Cardiac fibroblast (primary cell): ENCODE results near the gene XRCC5.

ENCODE experiments used
- DNase-seq, 2 donors: peaks; one replicate each; pipeline versions ENCODE4 v3.0.0 to v3.0.0-alpha.2; 2010; ENCODE audit warnings: low read depth in 2 of 2
- H3K4me3 ChIP-seq, 2 donors: replicated peaks in 1 of 2; 1 replicate in 1 of 2; 2 replicates in 1 of 2; pipeline ENCODE4 v1.5.1; 2011; ENCODE audit warnings: low read depth in 2 of 2, low read length in 2 of 2, mild to moderate bottlenecking in 2 of 2, moderate library complexity in 1 of 2
- TF ChIP-seq, protein P1 (sequence below): IDR thresholded peaks from one replicate; pipeline ENCODE4 v1.5.1; 2011; ENCODE audit warnings: low read depth, mild to moderate bottlenecking, low read length, inconsistent platforms

Gene XRCC5

DNA sequence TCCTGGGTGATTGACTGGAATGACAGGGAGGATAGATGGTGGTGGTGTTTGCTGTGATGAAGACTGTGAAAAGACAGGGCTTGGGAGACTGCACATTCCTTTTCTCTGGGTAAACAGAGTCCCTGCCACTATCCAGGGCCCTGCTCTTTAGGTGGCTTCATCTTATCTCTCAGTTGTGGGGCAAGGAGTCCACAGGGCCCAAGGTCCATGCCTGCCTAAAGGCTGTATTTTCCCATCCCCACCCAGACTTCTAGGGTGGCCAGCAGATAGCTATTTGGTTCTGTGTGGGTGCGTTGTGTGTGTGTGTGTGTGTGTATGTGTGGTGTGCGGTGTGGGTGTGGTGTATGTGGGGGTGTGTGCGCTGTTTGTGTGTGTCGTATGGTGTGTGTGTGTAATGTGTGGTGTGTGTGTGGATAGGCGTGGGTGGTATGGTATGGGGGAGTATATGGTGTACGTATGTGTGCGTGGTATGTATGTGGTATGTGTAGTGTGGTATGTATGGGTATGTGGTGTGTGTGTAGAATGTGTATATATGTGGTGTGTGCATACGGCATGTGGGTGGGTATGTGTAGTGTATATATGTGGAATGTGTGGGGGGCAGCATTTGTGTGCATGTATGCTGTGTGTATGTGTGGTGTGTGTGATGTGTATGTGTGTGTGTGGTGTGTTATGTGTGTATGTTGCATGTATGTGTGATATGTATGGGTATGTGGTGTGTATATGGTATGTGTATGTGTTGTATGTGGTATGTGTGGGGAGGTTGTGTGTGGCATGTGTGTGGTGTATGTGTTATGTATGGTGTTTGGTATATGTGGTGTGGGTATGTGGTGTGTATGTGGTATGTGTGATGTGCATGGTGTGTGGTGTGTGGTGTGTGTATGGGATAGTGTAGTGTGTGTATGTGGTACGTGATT lies 10.5 kb upstream of the XRCC5 start:
- no peak for DNase-seq
- TF ChIP-seq, protein P1, sequence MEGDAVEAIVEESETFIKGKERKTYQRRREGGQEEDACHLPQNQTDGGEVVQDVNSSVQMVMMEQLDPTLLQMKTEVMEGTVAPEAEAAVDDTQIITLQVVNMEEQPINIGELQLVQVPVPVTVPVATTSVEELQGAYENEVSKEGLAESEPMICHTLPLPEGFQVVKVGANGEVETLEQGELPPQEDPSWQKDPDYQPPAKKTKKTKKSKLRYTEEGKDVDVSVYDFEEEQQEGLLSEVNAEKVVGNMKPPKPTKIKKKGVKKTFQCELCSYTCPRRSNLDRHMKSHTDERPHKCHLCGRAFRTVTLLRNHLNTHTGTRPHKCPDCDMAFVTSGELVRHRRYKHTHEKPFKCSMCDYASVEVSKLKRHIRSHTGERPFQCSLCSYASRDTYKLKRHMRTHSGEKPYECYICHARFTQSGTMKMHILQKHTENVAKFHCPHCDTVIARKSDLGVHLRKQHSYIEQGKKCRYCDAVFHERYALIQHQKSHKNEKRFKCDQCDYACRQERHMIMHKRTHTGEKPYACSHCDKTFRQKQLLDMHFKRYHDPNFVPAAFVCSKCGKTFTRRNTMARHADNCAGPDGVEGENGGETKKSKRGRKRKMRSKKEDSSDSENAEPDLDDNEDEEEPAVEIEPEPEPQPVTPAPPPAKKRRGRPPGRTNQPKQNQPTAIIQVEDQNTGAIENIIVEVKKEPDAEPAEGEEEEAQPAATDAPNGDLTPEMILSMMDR: no peak
- no peak overlapping the region for H3K4me3 ChIP-seq

DNA sequence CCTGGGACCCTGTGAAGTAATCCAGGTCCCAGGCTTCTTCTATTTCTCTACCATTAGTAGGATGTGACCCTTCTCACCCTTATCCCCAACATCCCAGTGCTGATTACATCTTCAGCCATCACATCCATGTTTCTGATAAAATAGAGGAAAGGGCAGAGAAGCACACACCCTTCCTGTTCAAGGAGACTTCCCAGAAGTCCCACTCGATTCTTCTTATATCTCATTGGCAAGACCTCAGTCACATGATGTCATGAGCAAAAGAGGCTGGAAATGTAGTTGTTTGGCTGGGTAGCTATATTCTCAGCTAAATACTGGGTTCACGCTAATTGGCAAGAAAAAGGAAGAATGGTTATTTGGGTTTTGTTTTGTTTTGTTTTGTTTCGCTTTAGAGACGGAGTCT lies 8.0 kb upstream of the XRCC5 start:
- H3K4me3 ChIP-seq: no peak overlapping the region
- no peak for DNase-seq
- TF ChIP-seq, protein P1: no peak

DNA sequence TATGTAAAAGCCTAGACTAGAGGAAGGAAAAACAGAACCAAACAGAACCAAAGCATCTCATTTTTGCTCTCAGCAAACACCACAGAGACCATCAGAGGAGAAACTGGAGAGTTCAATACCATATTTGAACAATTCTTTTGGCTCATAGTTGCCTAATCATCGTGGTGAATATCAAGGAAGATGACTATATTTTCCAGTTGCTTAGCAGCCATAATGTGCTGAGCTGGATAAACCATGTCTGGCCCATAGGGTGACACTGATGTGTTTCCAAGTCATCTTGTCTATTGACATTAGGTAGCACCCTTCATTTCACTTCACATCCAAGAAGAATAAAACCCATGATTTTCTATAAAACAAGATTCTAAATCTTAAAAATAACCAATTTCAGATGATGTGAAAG lies 5.9 kb upstream of the XRCC5 start:
- no peak for DNase-seq
- TF ChIP-seq, protein P1: no peak

DNA sequence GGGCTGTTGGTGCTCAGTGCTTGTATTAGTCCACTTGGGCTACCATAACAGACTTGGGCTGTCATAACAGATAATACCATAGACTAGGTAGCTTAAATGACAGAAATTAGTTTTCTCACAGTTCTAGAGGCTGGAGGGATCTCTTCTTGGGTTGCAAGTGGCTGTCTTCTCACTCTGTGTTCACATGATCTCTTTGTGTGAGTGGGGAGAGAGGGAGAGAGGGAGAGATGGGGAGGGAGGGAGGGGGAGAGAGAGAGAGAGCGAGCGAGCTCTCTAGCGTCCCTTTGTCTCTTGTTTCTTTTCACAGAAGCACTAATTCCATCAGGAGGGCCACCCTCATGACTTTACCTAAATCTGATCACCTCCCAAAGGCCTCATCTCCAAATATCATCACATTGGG lies 4.5 kb upstream of the XRCC5 start:
- no peak overlapping the region for H3K4me3 ChIP-seq
- DNase-seq: no peak
- TF ChIP-seq, protein P1: no peak

More for the DNA sequence above, 5.9 kb upstream of the XRCC5 start:
- no peak overlapping the region for H3K4me3 ChIP-seq

DNA sequence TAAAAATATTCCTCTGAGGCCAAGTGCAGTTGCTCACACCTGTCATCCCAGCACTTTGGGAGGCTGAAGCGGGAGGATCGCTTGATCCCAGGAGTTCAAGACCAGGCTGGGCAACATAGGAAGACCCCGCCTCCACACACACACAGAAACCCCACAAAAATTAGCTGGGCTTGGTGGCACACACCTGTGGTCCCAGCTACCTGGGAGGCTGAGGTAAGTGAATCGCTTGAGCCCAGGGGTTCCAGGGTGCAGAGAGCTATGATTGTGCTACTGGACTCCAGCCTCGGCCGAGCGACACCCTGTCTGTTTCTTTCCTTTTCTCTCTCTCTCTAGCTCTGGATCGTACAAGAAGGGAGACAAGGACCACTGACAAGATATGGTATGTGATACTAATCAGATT lies 1.8 kb upstream of the XRCC5 start:
- no peak for DNase-seq
- TF ChIP-seq, protein P1: no peak
- no peak overlapping the region for H3K4me3 ChIP-seq

DNA sequence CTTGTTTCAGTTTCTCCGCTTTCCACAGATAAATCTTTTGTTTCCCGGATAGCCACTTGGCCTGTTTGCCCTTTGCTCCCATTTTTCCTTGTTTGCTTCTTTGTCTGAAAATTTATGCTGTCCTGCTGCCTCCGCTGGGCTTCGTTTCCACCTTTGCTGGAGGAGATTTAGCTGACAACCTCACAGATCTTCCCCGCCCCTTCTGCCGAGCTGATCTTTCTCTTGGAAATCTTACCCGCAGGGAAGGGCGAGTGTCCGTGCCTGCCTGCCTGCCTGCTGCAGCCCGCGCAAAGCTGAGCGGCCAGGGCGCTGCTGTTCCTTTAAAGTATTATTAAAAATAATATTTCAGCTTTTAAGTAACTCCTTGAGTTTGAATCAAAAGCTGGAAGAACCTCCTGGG lies 1.4 kb upstream of the XRCC5 start:
- TF ChIP-seq, protein P1: no peak
- no peak overlapping the region for H3K4me3 ChIP-seq
- no peak for DNase-seq
